CD14-positive monocyte (primary cell): ENCODE measurements around the gene SPPL2A. TPM values are rescaled to one million over a fixed set of nuclear protein-coding genes. Genes with fewer than 3 reads are reported as not detected.
"Not testable (repeated sequence)": the region's sequence is repeated elsewhere in the genome, so short reads cannot be mapped to it uniquely, and the experiment has no call there.

Experiments
- DNase-seq, 3 donors: peaks; one replicate each; pipeline ENCODE4 v3.0.0-alpha.2; 2011 to 2022
- H2AFZ ChIP-seq: 2 replicates; pipeline ENCODE4 v1.6.0; 2012; ENCODE audit warnings: mild to moderate bottlenecking, low read depth, low read length, inconsistent platforms; ENCODE audit not compliant: insufficient read depth, poor library complexity, severe bottlenecking
- H3K27ac ChIP-seq, 2 donors: 1 replicate in 1 of 2; 2 replicates in 1 of 2; pipeline ENCODE4 v1.5.1; 2012 to 2013; ENCODE audit warnings: low read length in 2 of 2, control low read depth in 1 of 2, inconsistent platforms in 1 of 2, low read depth in 1 of 2, mild to moderate bottlenecking in 1 of 2
- H3K27me3 ChIP-seq, 2 donors: one replicate each; pipeline versions ENCODE4 v1.6.0 to v1.6.1; 2011 to 2013; ENCODE audit warnings: low read length in 2 of 2; ENCODE audit not compliant: control insufficient read depth in 2 of 2, insufficient read depth in 2 of 2
- H3K36me3 ChIP-seq, 2 donors: replicated peaks in 1 of 2; 1 replicate in 1 of 2; 2 replicates in 1 of 2; pipeline versions ENCODE4 v1.5.1 to v1.6.1; 2012 to 2013; ENCODE audit warnings: low read length in 2 of 2, control low read depth in 1 of 2, inconsistent platforms in 1 of 2, mild to moderate bottlenecking in 1 of 2; ENCODE audit not compliant: insufficient read depth in 2 of 2, control insufficient read depth in 1 of 2
- H3K4me1 ChIP-seq, 2 donors: 1 replicate in 1 of 2; 2 replicates in 1 of 2; pipeline versions ENCODE4 v1.5.1 to v1.6.1; 2012 to 2013; ENCODE audit warnings: low read length in 2 of 2, control low read depth in 1 of 2, inconsistent platforms in 1 of 2, mild to moderate bottlenecking in 1 of 2, moderate library complexity in 1 of 2; ENCODE audit not compliant: insufficient read depth in 2 of 2, control insufficient read depth in 1 of 2
- H3K4me2 ChIP-seq: replicated peaks from 2 replicates; pipeline ENCODE3; 2012; ENCODE audit warnings: low read length, moderate library complexity, mild to moderate bottlenecking; ENCODE audit not compliant: poor library complexity, severe bottlenecking; ENCODE audit errors: extremely low read depth
- H3K4me3 ChIP-seq, 3 experiments: fragments of 200-600 bp in 1 of 3; sonication (generic) in 1 of 3; replicated peaks in 1 of 3; 1 replicate in 2 of 3; 2 replicates in 1 of 3; pipeline ENCODE4 v1.5.1; 2011 to 2013; ENCODE audit warnings: low read length in 3 of 3, mild to moderate bottlenecking in 3 of 3, control low read depth in 2 of 3, low read depth in 2 of 3, inconsistent platforms in 1 of 3, moderate library complexity in 1 of 3
- H3K79me2 ChIP-seq: 2 replicates; pipeline ENCODE4 v1.6.0; 2012; ENCODE audit warnings: mild to moderate bottlenecking, control low read depth, inconsistent platforms, low read length, moderate library complexity; ENCODE audit not compliant: insufficient read depth
- H3K9ac ChIP-seq: 2 replicates; pipeline ENCODE4 v1.6.0; 2017; ENCODE audit warnings: low read length, mild to moderate bottlenecking; ENCODE audit not compliant: insufficient read depth, poor library complexity, severe bottlenecking
- H3K9me3 ChIP-seq, 2 donors: replicated peaks in 1 of 2; 1 replicate in 1 of 2; 2 replicates in 1 of 2; pipeline versions ENCODE4 v1.5.1 to v1.6.1; 2012 to 2013; ENCODE audit warnings: low read length in 2 of 2, control low read depth in 1 of 2; ENCODE audit not compliant: control insufficient read depth in 1 of 2, insufficient read depth in 1 of 2
- H4K20me1 ChIP-seq: 2 replicates; pipeline ENCODE4 v1.6.0; 2012; ENCODE audit warnings: mild to moderate bottlenecking, low read length, control low read depth, moderate library complexity; ENCODE audit not compliant: insufficient read depth
- H3K27ac Mint-ChIP-seq, 7 donors: one replicate each; pipeline ENCODE4 v1.8.0; 2020; ENCODE audit warnings: mild to moderate bottlenecking in 7 of 7, mixed read lengths in 7 of 7, moderate library complexity in 6 of 7, inconsistent platforms in 2 of 7
- H3K27me3 Mint-ChIP-seq, 3 donors: one replicate each; pipeline ENCODE4 v1.8.0; 2021 to 2022; ENCODE audit warnings: low read depth in 3 of 3, mild to moderate bottlenecking in 3 of 3, mixed read lengths in 3 of 3, moderate library complexity in 3 of 3, inconsistent platforms in 1 of 3
- H3K36me3 Mint-ChIP-seq, 2 donors: one replicate each; pipeline ENCODE4 v1.8.0; 2020; ENCODE audit warnings: mixed read lengths in 2 of 2, inconsistent platforms in 1 of 2, mild to moderate bottlenecking in 1 of 2
- H3K4me1 Mint-ChIP-seq: one replicate; pipeline ENCODE4 v1.8.0; 2020; ENCODE audit warnings: mild to moderate bottlenecking, mixed read lengths
- H3K4me3 Mint-ChIP-seq, 2 donors: one replicate each; pipeline ENCODE4 v1.8.0; 2020; ENCODE audit warnings: mild to moderate bottlenecking in 2 of 2, mixed read lengths in 2 of 2, moderate library complexity in 1 of 2
- H3K9me3 Mint-ChIP-seq, 7 donors: one replicate each; pipeline ENCODE4 v1.8.0; 2020 to 2022; ENCODE audit warnings: mixed read lengths in 7 of 7, mild to moderate bottlenecking in 6 of 7, moderate library complexity in 6 of 7, inconsistent platforms in 2 of 7
- WGBS: methylation state at CpG from one replicate; pipeline ENCODE4 v1.1.5; 2013; ENCODE audit warnings: missing lambda C conversion rate; ENCODE audit not compliant: insufficient coverage; 5-methylcytosine and 5-hydroxymethylcytosine counted together
- intact Hi-C, 2 donors: fragments of 100-400 bp; cut with micrococcal nuclease; formaldehyde crosslinking; loops; one replicate each; pipeline versions ENCODE4 v1.15.0 to v1.15.1; 2023
- polyA plus RNA-seq, 3 donors: library from polyadenylated mRNA; depleted of rRNA in 1 of 3; unstranded in 2 of 3; stranded (reverse) in 1 of 3; fragments of 300-500 nt in 2 of 3; fragments of >200 nt in 1 of 3; fragmentation: Illumina TruSeq in 2 of 3; gene quantifications; 1 replicate in 2 of 3; 2 replicates in 1 of 3; pipeline ENCODE4 v1.2.3, GENCODE V29; 2012 to 2021
- TF ChIP-seq, protein P1 (sequence below): fragments of 200-600 bp; IDR thresholded peaks from one replicate; pipeline ENCODE4 v1.8.0; 2022; ENCODE audit warnings: antibody characterized with exemption, mild to moderate bottlenecking

The SPPL2A gene
- polyA plus RNA-seq, 3 donors, result 111 to 204 (median 190) TPM

- no peaks in the 10 kb centered on the region for H3K27me3 Mint-ChIP-seq
- TF ChIP-seq, protein P1, sequence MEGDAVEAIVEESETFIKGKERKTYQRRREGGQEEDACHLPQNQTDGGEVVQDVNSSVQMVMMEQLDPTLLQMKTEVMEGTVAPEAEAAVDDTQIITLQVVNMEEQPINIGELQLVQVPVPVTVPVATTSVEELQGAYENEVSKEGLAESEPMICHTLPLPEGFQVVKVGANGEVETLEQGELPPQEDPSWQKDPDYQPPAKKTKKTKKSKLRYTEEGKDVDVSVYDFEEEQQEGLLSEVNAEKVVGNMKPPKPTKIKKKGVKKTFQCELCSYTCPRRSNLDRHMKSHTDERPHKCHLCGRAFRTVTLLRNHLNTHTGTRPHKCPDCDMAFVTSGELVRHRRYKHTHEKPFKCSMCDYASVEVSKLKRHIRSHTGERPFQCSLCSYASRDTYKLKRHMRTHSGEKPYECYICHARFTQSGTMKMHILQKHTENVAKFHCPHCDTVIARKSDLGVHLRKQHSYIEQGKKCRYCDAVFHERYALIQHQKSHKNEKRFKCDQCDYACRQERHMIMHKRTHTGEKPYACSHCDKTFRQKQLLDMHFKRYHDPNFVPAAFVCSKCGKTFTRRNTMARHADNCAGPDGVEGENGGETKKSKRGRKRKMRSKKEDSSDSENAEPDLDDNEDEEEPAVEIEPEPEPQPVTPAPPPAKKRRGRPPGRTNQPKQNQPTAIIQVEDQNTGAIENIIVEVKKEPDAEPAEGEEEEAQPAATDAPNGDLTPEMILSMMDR, result no peak
- H3K4me1 Mint-ChIP-seq, result no peaks in the 10 kb centered on the region
- H3K4me1 ChIP-seq, result no peaks in the 10 kb centered on the region
- H3K27me3 ChIP-seq, result peaks cover 0 to 2% of the 10 kb centered on the region in 2 donors
- H4K20me1 ChIP-seq, result no peaks in the 10 kb centered on the region
- no peak overlapping the region for H3K4me2 ChIP-seq
- H3K36me3 ChIP-seq, result no peaks in the 10 kb centered on the region
- intact Hi-C loops, result no loop called here
- H2AFZ ChIP-seq, result no peak overlapping the region
- H3K4me3 Mint-ChIP-seq, result no peak overlapping the region
- no peaks in the 10 kb centered on the region for H3K79me2 ChIP-seq
- no peak overlapping the region for H3K27ac ChIP-seq
- H3K9me3 ChIP-seq, result no peaks in the 10 kb centered on the region
- no peak overlapping the region for H3K4me3 ChIP-seq
- no peak for DNase-seq
- no peaks in the 10 kb centered on the region for H3K36me3 Mint-ChIP-seq
- no CpG with 5 or more reads among the region's 2 CpGs for WGBS
- peaks cover 0 to 3% (median 0%) of the 10 kb centered on the region in 7 donors for H3K9me3 Mint-ChIP-seq
- H3K9ac ChIP-seq, result no peak overlapping the region
- no peak overlapping the region for H3K27ac Mint-ChIP-seq
These were observed 48.4 kb upstream of the SPPL2A start for GRCh38 chr15:50813865-50814264.

DNA sequence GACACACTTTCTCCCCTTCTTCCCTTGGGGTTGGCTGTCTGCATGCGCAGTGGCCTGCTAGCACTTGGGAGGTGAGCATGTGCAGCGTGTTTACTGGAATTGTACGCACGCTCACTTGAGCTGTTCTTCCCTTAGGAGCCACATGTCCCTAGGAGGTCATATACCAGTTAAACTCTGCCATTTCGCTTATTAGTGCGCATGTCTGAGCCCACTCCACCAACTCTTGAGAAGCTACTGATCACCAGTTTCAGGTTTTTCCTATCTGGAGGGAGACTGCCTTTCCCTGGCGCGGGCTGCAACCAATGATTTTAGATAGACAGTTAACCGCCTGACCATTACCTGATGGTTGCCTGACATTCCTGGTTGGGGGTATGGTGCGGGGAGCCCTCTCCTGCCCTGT lies 47.6 kb upstream of the SPPL2A start:
- Histone ChIP-seq H3K36me3 (no peaks in the 10 kb centered on the region), H3K4me1 (no peaks in the 10 kb centered on the region), H2AFZ (no peak overlapping the region), H3K27me3 (peaks cover 0 to under 1% of the 10 kb centered on the region in 2 donors), H3K9ac (no peak overlapping the region), H4K20me1 (no peaks in the 10 kb centered on the region), H3K9me3 (no peaks in the 10 kb centered on the region), H3K4me3 (no peak overlapping the region), H3K79me2 (no peaks in the 10 kb centered on the region), H3K27ac (no peak overlapping the region), H3K4me2 (no peak overlapping the region)
- peaks cover 0 to 3% (median 0%) of the 10 kb centered on the region in 7 donors for H3K9me3 Mint-ChIP-seq
- H3K36me3 Mint-ChIP-seq, result no peaks in the 10 kb centered on the region
- no peak for DNase-seq
- no peak overlapping the region for H3K27ac Mint-ChIP-seq
- no peak overlapping the region for H3K4me3 Mint-ChIP-seq
- no peaks in the 10 kb centered on the region for H3K27me3 Mint-ChIP-seq
- no peaks in the 10 kb centered on the region for H3K4me1 Mint-ChIP-seq
- 91% methylated on average over 7 of the region's 10 CpGs for WGBS
- TF ChIP-seq, protein P1, result no peak
- intact Hi-C loops, result no loop called here

DNA sequence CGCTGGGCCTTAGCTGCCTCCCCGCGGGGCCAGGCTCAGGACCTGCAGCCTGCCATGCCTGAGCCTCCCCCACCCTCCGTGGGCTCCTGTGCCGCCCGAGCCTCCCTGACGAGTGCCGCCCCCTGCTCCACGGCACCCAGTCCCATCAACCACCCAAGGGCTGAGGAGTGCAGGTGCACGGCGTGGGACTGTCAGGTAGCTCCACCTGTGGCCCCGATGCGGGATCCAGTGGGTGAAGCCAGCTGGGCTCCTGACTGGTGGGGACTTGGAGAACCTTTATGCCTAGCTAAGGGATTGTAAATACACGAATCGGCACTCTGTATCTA lies 46.6 kb upstream of the SPPL2A start:
- H3K36me3 ChIP-seq, H2AFZ ChIP-seq, H3K27me3 Mint-ChIP-seq, DNase-seq, H3K4me3 ChIP-seq, intact Hi-C loops, H3K27ac Mint-ChIP-seq, H3K27me3 ChIP-seq, H3K4me1 Mint-ChIP-seq, H3K79me2 ChIP-seq, H3K9ac ChIP-seq, H3K27ac ChIP-seq, H3K4me3 Mint-ChIP-seq, H3K4me2 ChIP-seq, H3K4me1 ChIP-seq, H3K9me3 Mint-ChIP-seq, H3K36me3 Mint-ChIP-seq, H3K9me3 ChIP-seq, H4K20me1 ChIP-seq: not testable (repeated sequence)
- 98% methylated on average over 6 of the region's 15 CpGs for WGBS
